NCI-H748 (cell line): ENCODE data around the gene CHDH.

Experiments used
- DNase-seq: peaks from one replicate; lab custom pipeline; 2025; ENCODE audit not compliant: unreplicated experiment; lab: John Stamatoyannopoulos, UW

Gene CHDH

GRCh38 chr3:53763353-53763752, 82.9 kb downstream of the CHDH start:
- no peak for DNase-seq
